HG03280 (cell line): Measurements from ENCODE around the gene SLFN12.
"Not testable (repeated sequence)": the region's sequence is repeated elsewhere in the genome, so short reads cannot be mapped to it uniquely, and the experiment has no call there.

Experiments
- ATAC-seq: cut with Tn5 transposase; IDR thresholded peaks from one replicate; pipeline ENCODE4 v1.9.1; 2021; ENCODE audit warnings: mild to moderate bottlenecking, moderate library complexity; ENCODE audit not compliant: unreplicated experiment

The SLFN12 gene

DNA sequence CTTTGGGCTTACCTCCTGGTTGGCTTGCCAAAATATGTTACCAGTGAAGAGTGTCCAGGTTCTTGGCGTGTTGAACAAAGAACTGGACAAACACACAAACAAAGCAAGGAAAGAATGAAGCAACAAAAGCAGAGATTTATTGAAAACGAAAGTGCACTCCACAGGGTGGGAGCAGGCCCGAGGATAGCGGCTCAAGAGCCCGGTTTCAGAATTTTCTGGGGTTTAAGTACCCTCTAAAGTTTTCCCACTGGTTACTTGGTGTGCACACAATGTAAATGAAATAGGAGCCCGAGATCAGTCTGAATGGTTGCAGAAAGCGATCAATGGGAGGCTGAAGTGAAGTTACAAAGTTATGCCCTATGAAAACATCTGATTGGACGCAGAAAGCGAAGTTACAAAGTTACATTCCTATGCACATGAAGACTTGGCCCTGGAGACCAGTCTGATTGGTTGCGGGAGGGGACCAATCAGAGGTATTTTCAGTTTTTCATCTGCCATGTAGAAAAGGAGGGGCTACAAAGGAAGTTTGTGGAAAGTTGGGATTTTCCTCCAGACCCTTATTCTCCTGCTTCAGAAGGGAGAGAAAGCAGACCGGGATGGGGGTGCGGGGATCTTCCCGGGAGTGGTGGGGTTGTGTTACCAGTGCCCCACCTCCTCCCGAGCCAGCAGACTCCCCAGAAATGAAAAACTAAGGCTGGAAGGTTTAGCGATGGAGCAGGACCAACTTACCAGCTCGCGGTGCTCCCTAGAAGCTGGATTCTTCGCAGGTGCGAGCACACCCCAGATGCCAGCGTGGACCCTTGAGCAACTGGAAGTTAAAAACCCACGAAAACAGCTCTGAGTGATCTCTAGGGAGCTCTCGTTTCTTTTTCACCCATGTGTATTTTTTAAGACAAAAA, at the start of gene SLFN12:
TSS of gene SLFN12 (minus strand) at position 325 of the 899 bp plus-strand sequence. CDS start 9,472 bp downstream, outside the sequence.
- peak; percentile 79 for ATAC-seq

DNA sequence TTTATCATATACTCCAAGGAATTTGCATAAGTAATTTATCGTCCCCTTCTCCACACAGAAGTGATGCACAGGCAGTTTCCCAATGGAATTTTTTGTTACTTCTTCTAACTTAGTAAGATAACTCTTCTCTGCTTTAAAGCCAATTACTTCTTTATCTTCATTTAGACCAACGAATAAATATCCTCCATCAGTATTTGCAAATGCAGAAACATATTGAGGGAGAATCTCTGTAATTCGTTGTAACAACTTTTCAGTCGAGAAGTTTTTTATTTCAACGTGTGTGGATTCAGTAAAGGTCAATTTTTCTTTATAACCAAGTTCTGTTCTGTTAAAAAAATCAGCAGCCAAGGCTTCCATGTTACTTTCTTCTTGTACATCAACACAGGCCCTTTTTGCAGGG, 47.0 kb upstream of the SLFN12 start:
- no peak for ATAC-seq

DNA sequence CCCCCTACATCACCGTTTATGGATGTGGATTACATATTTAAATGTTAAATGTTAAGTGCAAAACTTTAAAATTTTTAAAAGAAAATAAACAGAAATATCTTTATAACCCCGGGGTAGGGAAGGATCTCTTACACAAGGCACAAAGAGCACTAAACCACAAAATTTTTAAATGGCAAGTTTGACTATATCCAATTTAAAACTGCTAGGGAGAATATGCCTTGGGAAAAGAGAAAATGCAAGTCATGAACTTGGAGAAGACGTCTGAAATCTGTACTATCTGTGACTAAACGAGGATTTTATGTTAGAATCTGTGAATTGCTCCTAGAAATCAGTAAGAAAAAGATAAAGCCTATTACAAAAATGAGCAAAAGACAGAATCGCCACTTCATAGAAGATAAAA, 44.9 kb upstream of the SLFN12 start:
- no peak for ATAC-seq

DNA sequence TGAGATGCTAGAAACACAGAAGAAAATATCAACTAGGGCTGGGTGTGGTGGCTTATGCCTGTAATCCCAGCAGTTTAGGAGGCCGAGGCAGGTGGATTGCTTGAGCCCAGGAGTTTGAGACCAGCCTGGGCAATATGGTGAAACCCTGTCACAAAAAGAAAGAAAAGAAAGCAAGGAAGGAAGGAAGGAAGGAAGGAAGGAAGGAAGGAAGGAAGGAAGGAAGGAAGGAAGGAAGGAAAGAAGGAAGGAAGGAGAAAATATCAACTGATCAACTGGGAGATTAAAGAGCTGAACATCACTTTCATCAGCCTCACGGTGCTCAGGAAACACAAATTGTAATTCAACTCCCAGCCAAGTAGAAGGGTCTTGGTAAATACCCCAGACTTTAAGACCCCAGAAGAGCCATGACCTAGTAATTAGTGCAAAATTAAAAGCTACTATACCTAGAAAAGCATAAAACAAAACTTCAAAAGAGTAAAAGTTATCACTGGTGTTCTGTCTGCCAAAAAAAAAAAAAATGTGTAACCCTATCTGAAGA, 44.1 kb upstream of the SLFN12 start:
- no peak for ATAC-seq

DNA sequence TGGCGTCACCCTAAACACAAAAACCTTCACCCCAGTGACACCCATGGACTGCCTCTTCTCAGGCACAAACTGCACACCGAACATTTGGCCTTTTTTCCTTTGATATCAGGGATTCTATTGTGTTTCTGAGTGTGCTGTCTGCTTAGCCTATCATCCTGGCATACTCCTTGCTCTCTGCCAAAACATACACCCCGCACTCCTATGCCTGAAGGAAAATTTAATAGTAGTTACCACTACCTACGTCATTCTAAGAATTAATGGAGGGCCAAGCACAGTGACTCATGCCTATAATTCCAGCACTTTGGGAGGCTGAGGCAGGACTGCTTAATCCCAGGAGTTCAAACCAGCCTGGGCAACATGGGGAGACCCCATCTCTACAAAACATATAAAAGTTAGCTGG, 36.2 kb upstream of the SLFN12 start:
- no peak for ATAC-seq

DNA sequence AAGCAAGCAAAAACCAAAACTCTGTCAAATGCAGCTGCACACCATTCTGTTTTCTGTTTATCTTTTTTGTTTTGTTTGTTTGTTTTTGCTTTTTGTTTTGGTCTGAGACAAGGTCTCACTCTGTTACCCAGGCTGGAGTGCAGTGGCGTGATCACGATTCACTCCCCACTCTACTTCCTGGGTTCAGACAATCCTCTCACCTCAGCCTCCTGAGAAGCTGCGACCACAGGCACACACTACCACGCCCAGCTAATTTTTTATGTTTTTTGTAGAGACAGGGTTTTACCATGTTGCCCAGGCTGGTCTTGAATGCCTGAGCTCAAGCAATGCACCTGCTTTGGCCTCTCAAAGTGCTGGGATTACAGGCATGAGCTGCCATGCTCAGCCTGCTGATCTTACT, 35.5 kb upstream of the SLFN12 start:
- no peak for ATAC-seq

DNA sequence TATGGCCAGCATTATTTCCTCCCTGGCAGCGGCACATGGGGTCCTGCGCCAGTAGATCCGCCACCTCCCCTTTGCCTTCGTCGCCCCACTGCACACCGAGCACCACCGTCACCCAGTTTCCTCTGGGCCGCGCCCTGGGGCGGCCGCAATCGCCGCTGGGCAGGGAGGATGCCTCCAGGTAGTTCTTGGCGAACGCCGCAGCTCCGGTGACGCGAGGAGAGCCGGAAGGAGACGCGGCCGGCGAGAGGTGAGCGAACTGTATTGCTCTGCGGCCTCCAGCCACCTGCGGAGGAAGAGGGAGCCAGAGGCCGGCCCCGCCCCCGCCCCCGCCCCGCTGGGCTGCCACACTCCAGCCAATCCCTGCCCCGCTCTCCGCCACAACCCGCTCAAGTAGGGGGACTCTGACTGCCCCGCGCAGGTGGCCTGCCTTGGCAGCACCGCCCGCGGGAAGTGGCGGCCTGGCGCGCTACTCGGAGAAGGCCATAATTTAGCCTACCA, 28.1 kb upstream of the SLFN12 start:
- peak; percentile 93 for ATAC-seq

DNA sequence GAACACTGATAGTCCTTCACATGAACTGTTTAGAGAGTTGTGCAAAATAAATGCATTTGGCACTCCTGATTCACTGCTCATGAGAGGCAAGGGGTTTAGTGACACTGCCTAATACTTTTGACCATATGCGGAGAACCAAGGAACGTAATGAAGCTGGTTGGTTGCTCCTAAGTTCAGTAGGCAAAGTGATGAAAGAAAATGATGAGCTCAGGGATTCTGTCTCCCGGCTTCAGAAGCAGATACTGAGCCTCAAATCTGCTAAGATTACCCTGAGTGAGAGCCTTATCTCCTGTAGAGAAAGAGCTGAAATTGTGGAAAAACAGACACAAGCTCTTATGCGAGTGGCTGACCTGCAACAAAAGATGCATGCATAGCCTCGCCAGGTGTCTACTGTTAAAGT, 21.7 kb upstream of the SLFN12 start:
- not testable (repeated sequence) for ATAC-seq

DNA sequence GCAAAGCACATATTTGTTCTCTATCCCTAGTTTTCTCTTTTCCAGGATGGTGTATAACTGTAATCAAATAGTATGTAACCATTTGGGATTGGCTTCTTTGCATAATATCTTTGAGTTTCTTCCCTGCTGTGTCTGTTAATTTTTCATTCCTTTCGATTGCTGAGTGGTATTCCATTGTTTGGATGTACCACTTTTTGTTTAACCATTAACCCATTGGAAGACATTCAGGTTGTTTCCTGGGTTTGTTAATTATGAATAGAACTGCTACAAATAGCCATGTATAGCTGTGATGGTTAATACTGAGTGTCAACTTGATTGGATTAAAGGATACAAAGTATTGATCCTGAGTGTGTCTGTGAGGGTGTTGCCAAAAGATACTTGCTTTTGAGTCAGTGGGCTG, 20.9 kb upstream of the SLFN12 start:
- no peak for ATAC-seq

DNA sequence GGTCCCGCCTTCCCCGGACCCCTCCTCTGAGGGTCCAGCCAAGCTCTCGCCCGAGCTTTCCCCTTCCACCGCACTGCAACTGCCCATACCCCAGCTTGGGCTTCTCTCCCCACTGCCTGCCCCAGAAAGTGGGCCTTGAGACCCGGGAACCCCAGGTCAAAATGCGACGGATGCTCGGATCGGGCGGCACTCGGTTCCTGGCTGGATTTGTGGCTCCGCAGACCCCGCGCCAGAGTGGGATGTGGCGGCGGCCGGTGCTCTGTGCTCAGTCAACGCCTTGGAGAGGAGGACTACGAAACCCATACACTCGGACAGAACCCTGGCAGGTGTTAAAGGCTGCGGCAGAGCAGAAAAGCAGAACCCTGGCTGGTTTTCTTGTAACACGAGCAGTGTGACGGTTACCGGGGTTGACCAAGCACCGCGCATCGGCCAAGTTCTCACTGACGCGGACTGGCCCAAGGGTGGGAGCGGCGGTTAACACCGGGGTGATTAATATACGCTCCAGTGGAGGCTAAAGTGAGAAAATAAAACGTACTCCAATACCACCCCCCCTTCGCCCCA, 17.2 kb upstream of the SLFN12 start:
- no peak for ATAC-seq

DNA sequence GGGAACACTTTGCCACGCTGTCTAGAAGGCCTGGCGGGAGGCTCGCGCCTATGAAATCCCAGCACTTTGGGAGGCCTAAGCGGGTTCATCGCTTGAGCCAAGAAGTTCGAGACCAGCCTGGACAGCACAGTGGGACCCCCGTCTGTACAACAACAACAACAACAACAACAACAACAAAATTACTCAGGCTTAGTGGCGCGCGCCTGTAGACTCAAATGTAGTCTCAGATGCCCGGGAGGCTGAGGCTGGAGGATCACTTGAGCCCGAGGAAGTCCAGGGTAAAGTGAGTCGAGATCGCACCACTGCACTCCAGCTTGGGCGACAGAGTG, 16.6 kb upstream of the SLFN12 start:
- ATAC-seq, result no peak

DNA sequence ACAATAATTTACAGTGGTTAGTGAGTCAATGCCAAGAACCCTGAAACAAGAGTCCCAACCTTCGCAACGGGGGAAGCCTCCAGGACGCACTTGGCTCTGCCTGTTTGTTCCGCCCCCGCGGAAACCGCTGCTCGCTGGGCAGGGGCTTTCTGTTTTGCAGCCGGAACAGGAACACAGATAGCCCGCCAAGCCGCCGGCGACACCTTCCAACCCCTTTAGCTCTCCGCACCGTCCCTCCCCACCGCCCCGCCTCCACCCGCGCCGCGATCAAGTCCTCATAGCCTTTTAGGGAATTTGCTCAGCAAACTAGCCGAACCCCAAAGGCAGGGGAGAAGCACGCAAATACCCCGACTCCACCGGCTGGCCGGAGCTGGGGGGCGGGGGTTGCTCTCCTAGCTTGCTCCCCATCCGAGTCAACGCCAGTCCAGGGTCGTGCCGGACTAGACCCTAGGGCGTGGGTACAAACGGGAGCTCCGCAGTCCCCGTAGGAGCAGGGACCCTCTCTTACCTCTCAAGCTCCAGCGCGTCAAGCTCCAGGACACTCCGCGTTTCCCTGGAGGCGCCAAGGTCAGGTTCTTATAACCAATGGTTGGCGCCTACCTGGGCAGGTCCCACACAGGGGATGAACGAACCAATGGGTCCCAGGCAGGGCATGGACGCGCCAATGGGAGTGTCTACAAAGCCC, 16.1 kb upstream of the SLFN12 start, which contains the start of gene SLFN13:
TSS of gene SLFN13 (minus strand) at position 553 of the 685 bp plus-strand sequence. CDS start 3,086 bp downstream, outside the sequence.
- ATAC-seq, result peak; percentile 70

DNA sequence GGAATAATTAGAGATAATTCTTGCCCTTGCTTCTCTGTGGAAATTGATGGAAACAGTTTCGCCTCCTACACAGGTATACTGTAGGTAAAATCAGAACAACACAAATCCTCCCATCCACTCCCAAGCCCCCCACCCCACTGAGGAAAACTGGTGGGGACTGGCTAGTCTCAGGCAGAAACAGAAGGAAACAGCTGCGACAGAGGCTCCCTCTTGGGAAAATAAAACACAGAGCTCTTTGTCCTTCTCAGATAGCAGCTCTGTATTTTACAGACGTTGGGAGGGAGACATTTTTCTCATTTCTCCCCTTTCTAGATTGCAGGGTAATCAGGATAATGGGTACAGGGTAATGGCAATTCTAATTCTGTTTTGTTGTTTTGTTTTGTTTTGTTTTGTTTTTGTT, 15.2 kb upstream of the SLFN12 start:
- no peak for ATAC-seq

DNA sequence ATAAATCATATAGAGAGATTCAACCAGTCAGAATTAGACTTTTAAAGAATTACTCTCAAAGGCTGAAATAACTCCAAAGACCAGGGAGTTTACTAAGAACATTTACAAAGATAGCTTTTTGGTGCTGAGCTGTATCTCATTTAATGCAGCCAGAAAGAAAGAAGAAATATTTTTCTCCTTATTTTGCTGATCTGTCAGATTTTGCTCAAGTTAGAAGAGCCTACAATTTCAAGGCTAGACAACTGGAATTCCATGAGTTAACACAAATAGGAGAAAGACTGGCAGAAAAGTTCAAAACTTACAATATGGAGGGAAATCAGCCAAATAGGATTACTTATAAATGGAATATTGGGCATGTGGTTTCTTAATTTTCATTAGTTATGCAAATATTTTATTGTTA, 6.1 kb upstream of the SLFN12 start:
- no peak for ATAC-seq

DNA sequence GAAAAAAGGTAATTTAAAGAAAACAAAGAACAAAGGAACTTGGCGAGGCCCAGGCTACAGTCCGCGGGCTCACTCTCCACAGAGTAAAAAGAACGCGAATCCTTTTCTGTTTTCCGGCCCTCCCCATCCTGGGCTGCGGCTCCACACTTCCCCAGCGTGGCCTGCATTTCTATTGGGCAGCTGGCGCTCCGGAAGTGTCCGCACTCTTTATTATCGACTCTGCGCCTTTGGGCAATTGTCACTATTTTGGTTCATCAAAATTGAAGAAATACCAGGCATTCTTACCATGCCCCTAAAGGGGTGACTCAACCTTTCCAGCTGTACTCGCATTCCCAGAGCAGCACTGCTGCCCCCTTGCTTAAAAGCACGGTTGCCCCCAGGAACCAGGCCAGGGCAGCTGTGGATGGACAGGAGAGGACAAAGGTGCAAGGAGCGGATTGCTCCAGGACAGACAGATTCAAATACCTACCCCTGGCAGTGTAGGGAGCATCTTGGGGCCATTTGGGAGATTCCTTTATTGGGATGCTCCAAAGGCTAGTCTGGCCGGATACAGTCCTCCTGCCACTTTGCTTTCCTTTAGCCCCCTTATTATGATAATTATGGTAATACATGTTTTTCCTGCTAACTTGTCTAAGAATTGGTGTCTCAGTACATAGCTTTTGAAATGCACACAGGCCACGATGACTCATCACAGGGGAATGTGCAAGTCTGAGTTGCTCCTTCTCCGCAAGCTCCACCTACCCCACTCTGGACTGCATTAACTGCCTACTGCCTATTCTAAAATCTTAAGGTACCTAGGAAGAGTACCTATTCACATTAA, 985 bp upstream of the SLFN12 start:
- no peak for ATAC-seq

DNA sequence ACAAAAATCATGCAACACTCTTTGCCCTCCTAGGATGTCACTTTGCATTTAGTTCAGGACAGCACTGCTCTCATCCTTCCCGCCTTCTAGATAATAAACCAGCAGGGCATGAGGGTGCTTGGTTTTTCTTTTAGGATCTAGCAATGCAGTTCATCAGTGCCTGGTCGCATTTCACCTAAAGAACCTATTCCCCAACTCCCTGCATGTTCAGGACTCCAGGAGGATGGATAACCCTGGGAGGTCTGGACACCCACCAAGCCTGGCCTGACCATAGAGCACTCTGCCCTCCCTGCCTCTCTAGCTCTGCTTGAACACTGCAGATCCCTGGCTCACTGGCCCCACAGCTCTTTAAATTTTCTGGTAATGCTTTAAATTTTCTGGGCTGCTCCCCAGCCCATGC, 2.6 kb downstream of the SLFN12 start:
- ATAC-seq, result no peak

DNA sequence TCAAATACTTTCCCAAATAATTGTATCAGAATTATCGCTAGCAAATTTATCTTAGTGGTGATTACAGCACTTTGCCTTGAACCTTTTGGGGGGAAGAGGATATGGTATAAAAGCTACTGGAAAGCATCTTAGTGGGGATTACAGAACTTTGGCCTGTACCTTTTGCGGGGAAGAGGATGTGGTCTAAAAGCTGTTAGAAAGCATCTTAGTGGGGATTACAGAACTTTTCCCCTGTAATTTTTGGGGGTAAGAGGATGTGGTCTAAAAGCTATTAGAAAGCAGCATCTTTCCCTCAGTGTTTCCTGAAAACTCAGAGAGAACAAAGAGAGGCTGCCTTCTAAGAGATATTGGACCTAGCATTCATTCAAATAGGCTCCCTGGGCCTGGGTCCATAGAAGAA, 4.1 kb downstream of the SLFN12 start:
- no peak for ATAC-seq

DNA sequence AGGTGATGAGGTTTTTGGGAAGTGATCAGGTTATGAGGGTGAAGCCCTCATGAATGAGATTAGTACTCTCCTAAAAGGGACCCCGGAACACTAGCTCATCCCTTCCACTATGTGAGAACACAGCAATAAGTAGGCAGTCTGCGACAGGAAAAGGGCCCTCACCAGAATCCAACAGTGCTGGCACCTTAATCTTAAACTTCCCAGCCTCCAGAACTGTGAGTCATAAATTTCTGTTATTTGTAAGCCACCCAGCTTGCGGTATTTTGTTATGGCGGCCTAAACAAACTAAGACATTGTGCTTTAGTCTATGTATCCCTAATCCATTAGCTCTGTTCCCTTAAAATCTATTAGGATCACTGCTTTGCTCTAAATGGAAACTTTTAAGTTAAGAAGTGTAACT, 8.5 kb downstream of the SLFN12 start:
- ATAC-seq, result no peak

DNA sequence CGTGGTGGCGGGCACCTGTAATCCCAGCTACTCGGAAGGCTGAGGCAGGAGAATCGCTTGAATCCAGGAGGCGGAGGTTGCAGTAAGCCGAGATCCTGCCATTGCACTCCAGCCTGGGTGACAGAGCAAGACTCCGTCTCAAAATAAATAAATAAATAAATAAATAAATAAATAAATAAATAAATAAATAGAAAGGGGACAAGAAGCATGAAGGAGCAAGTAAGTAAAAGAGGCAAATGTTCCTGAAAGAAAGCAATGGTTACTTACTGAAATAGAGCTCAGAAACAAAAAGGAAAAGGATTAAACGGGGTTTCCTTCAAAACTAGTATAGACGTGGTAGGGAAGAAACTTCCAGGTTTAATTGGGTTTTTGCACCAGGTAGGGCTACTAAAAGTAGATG, 11.2 kb downstream of the SLFN12 start:
- ATAC-seq, result not testable (repeated sequence)

DNA sequence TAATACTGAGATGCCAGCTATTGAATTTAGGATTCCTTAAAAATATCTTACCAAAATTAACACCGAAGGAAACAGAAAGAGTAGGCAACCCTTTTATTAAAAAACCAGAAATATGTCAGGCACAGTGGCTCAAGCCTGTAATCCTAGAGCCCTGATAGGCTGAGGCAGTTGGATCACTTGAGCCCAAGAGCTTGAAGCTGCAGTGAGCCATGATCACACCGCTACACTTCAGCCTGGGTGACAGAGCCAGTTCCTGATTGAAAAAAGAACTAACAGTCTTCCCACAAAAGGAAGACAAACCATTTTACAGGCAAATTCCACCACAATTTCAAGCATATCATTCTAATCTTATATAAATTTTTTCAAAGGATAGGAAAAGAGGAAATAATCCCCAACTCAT, 15.6 kb downstream of the SLFN12 start:
- ATAC-seq, result no peak

DNA sequence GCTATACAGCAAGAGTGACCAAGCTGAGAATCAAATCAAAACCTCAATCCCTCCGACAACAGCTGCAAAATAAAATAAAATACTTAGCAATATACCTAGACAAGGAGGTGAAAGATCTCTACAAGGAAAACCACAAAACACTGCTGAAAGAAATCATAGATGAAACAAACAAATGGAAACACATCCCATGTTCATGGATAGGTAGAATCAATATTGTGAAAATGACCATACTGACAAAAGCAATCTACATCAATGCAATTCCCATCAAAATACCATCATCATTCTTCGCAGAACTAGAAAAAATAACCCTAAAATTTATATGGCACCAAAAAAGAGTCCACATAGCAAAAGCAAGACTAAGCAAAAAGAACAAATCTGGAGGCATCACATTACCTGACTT, 17.6 kb downstream of the SLFN12 start:
- not testable (repeated sequence) for ATAC-seq
